ENCODE measurements around the gene MIR17HG.
"Not testable (repeated sequence)": the region's sequence is repeated elsewhere in the genome, so short reads cannot be mapped to it uniquely, and the experiment has no call there.

Gene MIR17HG

GRCh38 chr13:91347202-91347995 lies at the start of gene MIR17HG:
Gene MIR17HG (plus strand): TSS chr13:91347687.
- peak; percentile 93 for DNase-seq

- DNase-seq, result no peak
Measured at GRCh38 chr13:91298060-91298459, 49.4 kb upstream of the MIR17HG start.

- DNase-seq, result no peak
Measured at GRCh38 chr13:91302111-91302510, 45.4 kb upstream of the MIR17HG start.

GRCh38 chr13:91303031-91303430 lies 44.5 kb upstream of the MIR17HG start:
- DNase-seq, result no peak

GRCh38 chr13:91304741-91305140 lies 42.7 kb upstream of the MIR17HG start:
- DNase-seq, result no peak

GRCh38 chr13:91305652-91306051 lies 41.8 kb upstream of the MIR17HG start:
- DNase-seq, result no peak

GRCh38 chr13:91307887-91308286 lies 39.6 kb upstream of the MIR17HG start:
- DNase-seq, result no peak

- no peak for DNase-seq
Measured at GRCh38 chr13:91308299-91308698, 39.2 kb upstream of the MIR17HG start.

- DNase-seq, result no peak
Measured at GRCh38 chr13:91311491-91311890, 36.0 kb upstream of the MIR17HG start.

GRCh38 chr13:91312324-91312723 lies 35.2 kb upstream of the MIR17HG start:
- DNase-seq, result no peak

GRCh38 chr13:91313103-91313502 lies 34.4 kb upstream of the MIR17HG start:
- DNase-seq, result peak; percentile 58

- no peak for DNase-seq
Measured at GRCh38 chr13:91313581-91313980, 33.9 kb upstream of the MIR17HG start.

- DNase-seq, result no peak
Measured at GRCh38 chr13:91314888-91315287, 32.6 kb upstream of the MIR17HG start.

GRCh38 chr13:91318886-91319285 lies 28.6 kb upstream of the MIR17HG start:
- no peak for DNase-seq

- no peak for DNase-seq
Measured at GRCh38 chr13:91319996-91320395, 27.5 kb upstream of the MIR17HG start.

GRCh38 chr13:91320990-91321389 lies 26.5 kb upstream of the MIR17HG start:
- DNase-seq, result not testable (repeated sequence)

- no peak for DNase-seq
Measured at GRCh38 chr13:91323349-91323748, 24.1 kb upstream of the MIR17HG start.

- no peak for DNase-seq
Measured at GRCh38 chr13:91326146-91326545, 21.3 kb upstream of the MIR17HG start.

GRCh38 chr13:91328726-91329125 lies 18.8 kb upstream of the MIR17HG start:
- no peak for DNase-seq

- DNase-seq, result no peak
Measured at GRCh38 chr13:91329733-91330132, 17.8 kb upstream of the MIR17HG start.

- DNase-seq, result no peak
Measured at GRCh38 chr13:91331047-91331915, 16.2 kb upstream of the MIR17HG start.

- DNase-seq, result no peak
Measured at GRCh38 chr13:91346062-91346461, 1.4 kb upstream of the MIR17HG start.

GRCh38 chr13:91346850-91347201 lies 661 bp upstream of the MIR17HG start:
- DNase-seq, result peak; percentile 42
